Mammary epithelial cell (primary cell): ENCODE results near the gene AKNA.
"Not testable (repeated sequence)": the region's sequence is repeated elsewhere in the genome, so short reads cannot be mapped to it uniquely, and the experiment has no call there.

Source experiments
- CTCF ChIP-seq, 2 donors: IDR thresholded peaks in 1 of 2; conservative IDR thresholded peaks in 1 of 2; 2 replicates each; pipeline ENCODE4 v1.5.1; 2011 to 2012; ENCODE audit warnings: inconsistent platforms in 2 of 2, low read length in 2 of 2, mild to moderate bottlenecking in 2 of 2, control low read depth in 1 of 2, low read depth in 1 of 2; ENCODE audit not compliant: insufficient read depth in 1 of 2; ENCODE audit errors: extremely low read depth in 1 of 2
- EZH2 ChIP-seq: IDR thresholded peaks from 2 replicates; pipeline ENCODE4 v1.6.1; 2012; ENCODE audit warnings: low read length, inconsistent platforms, borderline replicate concordance

GRCh38 chr9:114322831-114323531 lies 64.8 kb downstream of the AKNA start, which contains the start of gene ORM1:
- not testable (repeated sequence) for TF ChIP-seq CTCF (conservative IDR thresholded peaks at IDR 0.05 in 1 of 2, IDR thresholded peaks at IDR 0.05 in 1 of 2; ENCODE audit: extremely low read depth in 1 of 2, insufficient read depth in 1 of 2, low read depth in 1 of 2, low read length in 2 of 2); EZH2
